ENCODE results near the gene FBXL19. TPM values are rescaled to one million over a fixed set of nuclear protein-coding genes. Genes with fewer than 3 reads are reported as not detected.

The FBXL19 gene
- total and polyA plus RNA-seq, 2 of the 13 experiments (the other 11 are each of a cell fraction or from before 2014, with no cell fraction given): 6.0 to 13.7 TPM

GRCh38 chr16:30953511-30954124, 30.2 kb downstream of the FBXL19 start (continued):
- 0 out of 2 replicates have a peak, but pooled peaks have one; percentile 9 for TF ChIP-seq ZNF839 (CRISPR knock-in tag; IDR thresholded peaks at IDR 0.05; ENCODE audit: borderline replicate concordance)
- no peak for TF ChIP-seq ZNF468 (CRISPR knock-in tag; IDR thresholded peaks at IDR 0.05)

GRCh38 chr16:30954993-30955392, 31.6 kb downstream of the FBXL19 start:
- WGBS (ENCODE audit: low lambda C conversion rate): 1% methylated on average over 8 of the region's 8 CpGs
- CTCF ChIA-PET (ENCODE audit: low intra/inter-chr PET ratio, low total read pairs): no interaction called here
- BruUV-seq (replicated peaks): no TSS peak
- TF ChIP-seq ZNF629 (CRISPR knock-in tag; conservative IDR thresholded peaks at IDR 0.05): 0 out of 2 replicates have a peak, but pooled peaks have one; percentile 21
- peak; percentile 17; the same call in 1 of the 2 replicates for TF ChIP-seq ZNF605 (CRISPR knock-in tag; IDR thresholded peaks at IDR 0.05)
- peak in 1 of 2 experiments; percentile 40; a peak in 1 of 4 replicates for TF ChIP-seq POLR2A (IDR thresholded peaks at IDR 0.05; ENCODE audit: insufficient read depth in 1 of 2, low read depth in 2 of 2, low read length in 2 of 2)
- TF ChIP-seq ZFP37 (CRISPR knock-in tag; IDR thresholded peaks at IDR 0.05; ENCODE audit: borderline replicate concordance): peak; percentile 22; the same call in 1 of the 2 replicates
- TF ChIP-seq KDM6A (CRISPR knock-in tag; IDR thresholded peaks at IDR 0.05; ENCODE audit: low read depth): 0 out of 2 replicates have a peak, but pooled peaks have one; percentile 16
- TF ChIP-seq ZNF276 (CRISPR knock-in tag; IDR thresholded peaks at IDR 0.05; ENCODE audit: low read depth): 0 out of 2 replicates have a peak, but pooled peaks have one; percentile 29
- no peak for TF ChIP-seq ZNF777 (CRISPR knock-in tag; IDR thresholded peaks at IDR 0.05)
- peak in 1 of 2 experiments; percentile 39; a peak in 2 of 4 replicates for TF ChIP-seq EP300 (IDR thresholded peaks at IDR 0.05; ENCODE audit: low read depth in 2 of 2, low read length in 2 of 2)
- no peak for TF ChIP-seq EP300 (CRISPR knock-in tag; IDR thresholded peaks at IDR 0.05; ENCODE audit: borderline replicate concordance)
- TF ChIP-seq FOXJ3 (CRISPR knock-in tag; IDR thresholded peaks at IDR 0.05; ENCODE audit: borderline replicate concordance): peak; percentile 69; the same call in 1 of the 2 replicates
- TF ChIP-seq ZNF18 (CRISPR knock-in tag; IDR thresholded peaks at IDR 0.05; ENCODE audit: insufficient replicate concordance): peak; percentile 50
- no peak for TF ChIP-seq ZNF678 (CRISPR knock-in tag; IDR thresholded peaks at IDR 0.05)
- TF ChIP-seq SOX13 (IDR thresholded peaks at IDR 0.05): no peak
- TF ChIP-seq SOX13 (CRISPR knock-in tag; conservative IDR thresholded peaks at IDR 0.05 in 1 of 2, IDR thresholded peaks at IDR 0.05 in 1 of 2): peak in 1 of 2 experiments; percentile 31; a peak in 1 of 4 replicates
- 0 out of 2 replicates have a peak, but pooled peaks have one; percentile 1 for TF ChIP-seq ZBTB7A (CRISPR knock-in tag; IDR thresholded peaks at IDR 0.05)
- 0 out of 2 replicates have a peak, but pooled peaks have one; percentile 27 for TF ChIP-seq ZMAT3 (CRISPR knock-in tag; conservative IDR thresholded peaks at IDR 0.05)
- peak; percentile 68; the same call in 1 of the 2 replicates for TF ChIP-seq RARA (CRISPR knock-in tag; IDR thresholded peaks at IDR 0.05)
- peak; percentile 27; the same call in 1 of the 2 replicates for TF ChIP-seq HMG20A (CRISPR knock-in tag; IDR thresholded peaks at IDR 0.05; ENCODE audit: borderline replicate concordance)

More at GRCh38 chr16:30954993-30955392, 31.6 kb downstream of the FBXL19 start:
- ATAC-seq (no peak; the same call in 2 of the 3 replicates), FAIRE-seq (peak; percentile 72), DNase-seq (ENCODE audit: low spot score) (peak; percentile 69)
- Histone ChIP-seq H3K36me3 (replicated peaks in 1 of 2; ENCODE audit: control insufficient read depth in 1 of 2, insufficient read depth in 2 of 2, low read length in 2 of 2) (peaks cover 5 to 12% of the 10 kb centered on the region in 2 experiments), H3K27me3 (ENCODE audit: control insufficient read depth in 1 of 2, insufficient read depth in 2 of 2, low read length in 2 of 2) (no peaks in the 10 kb centered on the region; a peak in 1 of 5 replicates), H3K4me3 (replicated peaks in 1 of 3; ENCODE audit: insufficient read depth in 1 of 3, low read depth in 2 of 3, low read length in 3 of 3) (peak overlapping the region in 1 of 3 experiments; percentile 34; a peak in 2 of 6 replicates), H3K79me2 (ENCODE audit: insufficient read depth, low read length) (peaks cover 13% of the 10 kb centered on the region), H3K4me1 (ENCODE audit: insufficient read depth, low read length) (peaks cover 78% of the 10 kb centered on the region), H3K9ac (ENCODE audit: insufficient read depth, low read depth, low read length) (peak overlapping the region; percentile 38), H2AFZ (ENCODE audit: low read length) (no peak overlapping the region), H3K9me3 (ENCODE audit: low read length) (no peaks in the 10 kb centered on the region), H3K27ac (ENCODE audit: extremely low read length, insufficient read depth, low read length) (peak overlapping the region; percentile 97), H4K20me1 (ENCODE audit: insufficient read depth, low read length) (peaks cover 5% of the 10 kb centered on the region; the same call in 1 of the 2 replicates), H3K4me2 (ENCODE audit: low read depth, low read length) (peak overlapping the region; percentile 80)
- POLR2A ChIA-PET: interaction anchor here (0.6 to 3.1 kb wide), 13 partner anchors 12 to 207 kb away, joined by 3 to 20 read pairs (median 5); partner anchors contain the start of genes HSD3B7, KAT8, PHKG2 and STX4
- in situ Hi-C loops (cut with HindIII; ENCODE audit: extremely low pct_ligation_motif_present, low pct_unique_long_range_greater_than_20kb): no loop called here
- intact Hi-C loops (cut with micrococcal nuclease; ENCODE audit: unreplicated experiment): loop anchor here (10.0 kb wide), 2 partner anchors 140 to 190 kb away; partner anchors contain the start of gene VKORC1

Data from HepG2 (cell line).